Stomach (tissue), 9 donors: ENCODE results near the gene ARHGAP10. TPM values are rescaled to one million over a fixed set of nuclear protein-coding genes. Genes with fewer than 3 reads are reported as not detected.

Source experiments
- DNase-seq, 2 donors: peaks; one replicate each; pipeline versions ENCODE4 v3.0.0 to v3.0.0-alpha.2; 2013 to 2019
- H3K27ac ChIP-seq, 5 donors: fragments of 200-600 bp in 4 of 5; sonication (generic) in 4 of 5; one replicate each; pipeline ENCODE4 v1.5.1; 2013 to 2019; ENCODE audit warnings: mild to moderate bottlenecking in 1 of 5, moderate library complexity in 1 of 5
- H3K27me3 ChIP-seq, 3 donors: fragments of 200-600 bp; sonication (generic); one replicate each; pipeline ENCODE4 v1.5.1; 2017 to 2019; ENCODE audit warnings: mixed run types in 1 of 3
- H3K36me3 ChIP-seq, 4 donors: fragments of 200-600 bp; sonication (generic); 1 replicate in 3 of 4; 2 replicates in 1 of 4; pipeline ENCODE4 v1.5.1; 2016 to 2019
- H3K4me1 ChIP-seq, 4 donors: fragments of 200-600 bp; sonication (generic); one replicate each; pipeline ENCODE4 v1.5.1; 2016 to 2019
- H3K4me3 ChIP-seq, 4 donors: fragments of 200-600 bp; sonication (generic) in 3 of 4; one replicate each; pipeline ENCODE4 v1.5.1; 2016 to 2019; ENCODE audit warnings: mild to moderate bottlenecking in 1 of 4
- H3K9me3 ChIP-seq, 4 donors: fragments of 200-600 bp; sonication (generic); one replicate each; pipeline ENCODE4 v1.5.1; 2016 to 2019
- EP300 ChIP-seq: sonication (generic); formaldehyde crosslinking; IDR thresholded peaks from one replicate; pipeline ENCODE4 v1.6.1; 2017; ENCODE audit warnings: antibody characterized with exemption
- POLR2A ChIP-seq, 4 donors: fragments of 450-650 bp; IDR thresholded peaks; one replicate each; pipeline ENCODE4 v1.6.1; 2016; ENCODE audit warnings: antibody characterized with exemption in 4 of 4, control low read depth in 2 of 4, mild to moderate bottlenecking in 1 of 4, moderate library complexity in 1 of 4
- POLR2AphosphoS5 ChIP-seq, 3 donors: sonication (generic); formaldehyde crosslinking; IDR thresholded peaks; one replicate each; pipeline ENCODE4 v1.6.1; 2016; ENCODE audit warnings: antibody characterized with exemption in 3 of 3
- WGBS, 5 donors: extraction: QIAGEN DNeasy Blood & Tissue Kit in 3 of 5; methylation state at CpG; one replicate each; pipeline versions ENCODE4 v1.1.5 to v1.1.7; 2013 to 2018; 5-methylcytosine and 5-hydroxymethylcytosine counted together
- intact Hi-C: fragments of 100-400 bp; cut with DNase I; formaldehyde crosslinking; loops from one replicate; pipeline ENCODE4 v1.15.1; 2023; ENCODE audit warnings: low total_unique reads
- polyA plus RNA-seq, 3 donors: library from polyadenylated mRNA; stranded (reverse); fragments of 200-250 nt; gene quantifications; one replicate each; pipeline ENCODE4 v1.2.3, GENCODE V29; 2013
- total RNA-seq, 5 donors: library from RNA; depleted of rRNA; stranded (reverse); fragments of >200 nt; gene quantifications; one replicate each; pipeline versions ENCODE4 v1.1.0 to v1.2.3, GENCODE V29; 2014 to 2016
- TF ChIP-seq, protein P1 (sequence below), 7 experiments: fragments of 450-650 bp in 4 of 7; fragments of 200-600 bp in 3 of 7; sonication (generic) in 3 of 7; IDR thresholded peaks; one replicate each; pipeline ENCODE4 v1.5.1; 2016 to 2019; ENCODE audit warnings: antibody characterized with exemption in 7 of 7, control low read depth in 2 of 7, mild to moderate bottlenecking in 1 of 7
- donor health status: healthy with polysubstance abuse.
- donor health status: Bipolar disorder and iron deficiency.
- donor health status: healthy.

ARHGAP10 gene
- total and polyA plus RNA-seq, 8 donors, result 18.1 to 117 (median 43.9) TPM

DNA sequence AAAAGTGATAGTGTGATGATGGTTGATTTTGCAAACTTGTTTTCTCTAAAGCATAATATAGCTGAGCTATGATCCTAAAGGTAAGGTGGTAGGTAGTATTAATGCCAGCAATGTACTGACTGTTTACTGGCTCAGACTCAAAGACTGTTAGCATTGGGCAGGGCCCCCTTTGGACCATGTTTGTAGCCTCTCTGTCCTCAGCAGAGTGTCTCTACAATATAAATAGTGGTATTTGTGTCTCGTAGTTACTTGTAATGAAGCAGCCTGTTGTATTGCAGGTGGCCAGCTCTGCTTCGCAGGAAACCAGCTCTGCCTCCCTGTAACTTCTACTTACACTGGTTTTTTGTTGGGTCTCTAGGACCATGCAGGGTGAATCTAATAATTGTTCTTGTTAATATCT lies 70.5 kb downstream of the ARHGAP10 start:
- Histone ChIP-seq H3K9me3 (no peaks in the 10 kb centered on the region), H3K27me3 (no peaks in the 10 kb centered on the region), H3K4me3 (no peak overlapping the region), H3K27ac (no peak overlapping the region), H3K4me1 (peaks cover 0 to 51% (median 18%) of the 10 kb centered on the region in 4 donors), H3K36me3 (no peaks in the 10 kb centered on the region)
- intact Hi-C loops, result no loop called here
- WGBS, 5 donors, result 61 to 79% (median 71%) methylated on average over 2 of the region's 2 CpGs
- no peak for DNase-seq
- TF ChIP-seq, protein P1, sequence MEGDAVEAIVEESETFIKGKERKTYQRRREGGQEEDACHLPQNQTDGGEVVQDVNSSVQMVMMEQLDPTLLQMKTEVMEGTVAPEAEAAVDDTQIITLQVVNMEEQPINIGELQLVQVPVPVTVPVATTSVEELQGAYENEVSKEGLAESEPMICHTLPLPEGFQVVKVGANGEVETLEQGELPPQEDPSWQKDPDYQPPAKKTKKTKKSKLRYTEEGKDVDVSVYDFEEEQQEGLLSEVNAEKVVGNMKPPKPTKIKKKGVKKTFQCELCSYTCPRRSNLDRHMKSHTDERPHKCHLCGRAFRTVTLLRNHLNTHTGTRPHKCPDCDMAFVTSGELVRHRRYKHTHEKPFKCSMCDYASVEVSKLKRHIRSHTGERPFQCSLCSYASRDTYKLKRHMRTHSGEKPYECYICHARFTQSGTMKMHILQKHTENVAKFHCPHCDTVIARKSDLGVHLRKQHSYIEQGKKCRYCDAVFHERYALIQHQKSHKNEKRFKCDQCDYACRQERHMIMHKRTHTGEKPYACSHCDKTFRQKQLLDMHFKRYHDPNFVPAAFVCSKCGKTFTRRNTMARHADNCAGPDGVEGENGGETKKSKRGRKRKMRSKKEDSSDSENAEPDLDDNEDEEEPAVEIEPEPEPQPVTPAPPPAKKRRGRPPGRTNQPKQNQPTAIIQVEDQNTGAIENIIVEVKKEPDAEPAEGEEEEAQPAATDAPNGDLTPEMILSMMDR (IDR thresholded peaks at IDR 0.05), result no peak
- no peak for TF ChIP-seq POLR2A (IDR thresholded peaks at IDR 0.05)
- TF ChIP-seq POLR2AphosphoS5 (IDR thresholded peaks at IDR 0.05), result no peak
- no peak for TF ChIP-seq EP300

- Histone ChIP-seq H3K27me3 (no peaks in the 10 kb centered on the region), H3K4me1 (peaks cover 0 to 64% (median 26%) of the 10 kb centered on the region in 4 donors), H3K4me3 (no peak overlapping the region), H3K9me3 (no peaks in the 10 kb centered on the region), H3K27ac (no peak overlapping the region), H3K36me3 (no peaks in the 10 kb centered on the region)
- DNase-seq, result no peak
- TF ChIP-seq POLR2AphosphoS5 (IDR thresholded peaks at IDR 0.05) (no peak), EP300 (no peak)
- TF ChIP-seq, protein P1 (IDR thresholded peaks at IDR 0.05), result no peak
- WGBS, 5 donors, result 89 to 95% (median 90%) methylated on average over 4 of the region's 4 CpGs
- intact Hi-C loops, result no loop called here
These were observed 74.1 kb downstream of the ARHGAP10 start for GRCh38 chr4:147805946-147806345.

DNA sequence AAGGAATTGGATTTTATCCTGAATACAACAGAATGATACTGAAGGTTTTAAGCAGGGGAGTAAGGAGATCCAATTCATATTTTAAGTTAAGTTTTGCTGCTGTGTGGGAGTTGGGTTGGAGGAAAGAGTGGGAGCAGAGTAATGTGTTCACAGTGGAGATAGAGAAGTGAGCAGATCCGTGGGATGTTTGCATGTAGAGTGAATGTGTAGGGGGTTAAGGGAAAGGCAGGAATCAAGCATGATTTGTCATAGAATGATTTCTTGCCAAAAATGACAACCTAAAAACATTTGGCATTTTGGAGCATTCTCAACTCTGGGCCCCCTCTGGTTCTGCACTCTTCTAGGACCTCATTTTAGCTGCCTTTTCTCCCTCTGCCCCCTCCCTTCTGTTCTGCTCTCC lies 76.6 kb downstream of the ARHGAP10 start:
- 31 to 57% (median 34%) methylated on average over 1 of the region's 1 CpG for WGBS, 5 donors
- no peak overlapping the region for H3K27ac ChIP-seq
- H3K9me3 ChIP-seq, result no peaks in the 10 kb centered on the region
- TF ChIP-seq EP300 (no peak), POLR2A (IDR thresholded peaks at IDR 0.05) (no peak), POLR2AphosphoS5 (IDR thresholded peaks at IDR 0.05) (no peak)
- TF ChIP-seq, protein P1 (IDR thresholded peaks at IDR 0.05), result no peak
- H3K36me3 ChIP-seq, result no peaks in the 10 kb centered on the region
- intact Hi-C loops, result no loop called here
- peaks cover 0 to 67% (median 27%) of the 10 kb centered on the region in 4 donors for H3K4me1 ChIP-seq
- no peak for DNase-seq
- no peak overlapping the region for H3K4me3 ChIP-seq
- no peaks in the 10 kb centered on the region for H3K27me3 ChIP-seq

GRCh38 chr4:147809211-147809610 lies 77.3 kb downstream of the ARHGAP10 start:
- H3K4me1 ChIP-seq, result peaks cover 0 to 74% (median 33%) of the 10 kb centered on the region in 4 donors
- TF ChIP-seq POLR2A (IDR thresholded peaks at IDR 0.05) (no peak), POLR2AphosphoS5 (IDR thresholded peaks at IDR 0.05) (no peak), EP300 (no peak)
- TF ChIP-seq, protein P1 (IDR thresholded peaks at IDR 0.05), result no peak
- H3K27me3 ChIP-seq, result no peaks in the 10 kb centered on the region
- intact Hi-C loops, result no loop called here
- H3K27ac ChIP-seq, result no peak overlapping the region
- WGBS, 5 donors, result 61 to 81% (median 66%) methylated on average over 3 of the region's 3 CpGs
- DNase-seq, result no peak
- no peaks in the 10 kb centered on the region for H3K9me3 ChIP-seq
- H3K36me3 ChIP-seq, result no peaks in the 10 kb centered on the region
- no peak overlapping the region for H3K4me3 ChIP-seq
